Activated T-helper 2 cell treated with anti-CD3 and anti-CD28 coated beads, Interferon-gamma antibody, Interleukin-2, Interleukin-4, amounts not matched to agents 10 μg/mL and 5 μg/mL and 100 μg/mL, durations not matched to agents 14 hours and 24 hours and 36 hours (primary cell): ENCODE measurements around the gene MNAT1. TPM values are rescaled to one million over a fixed set of nuclear protein-coding genes. Genes with fewer than 3 reads are reported as not detected.
"Not testable (repeated sequence)": the region's sequence is repeated elsewhere in the genome, so short reads cannot be mapped to it uniquely, and the experiment has no call there.

Source experiments
- DNase-seq: peaks from one replicate; pipeline ENCODE4 v3.0.0; 2021; ENCODE audit warnings: low spot score
- H3K27ac Mint-ChIP-seq: one replicate; pipeline ENCODE4 v1.8.0; 2021; ENCODE audit warnings: mixed read lengths
- H3K27me3 Mint-ChIP-seq: one replicate; pipeline ENCODE4 v1.8.0; 2021; ENCODE audit warnings: low read depth, mixed read lengths
- H3K36me3 Mint-ChIP-seq: one replicate; pipeline ENCODE4 v1.8.0; 2021; ENCODE audit warnings: low read depth, mixed read lengths
- H3K4me1 Mint-ChIP-seq: one replicate; pipeline ENCODE4 v1.8.0; 2021; ENCODE audit warnings: low read depth, mixed read lengths
- H3K4me3 Mint-ChIP-seq: one replicate; pipeline ENCODE4 v1.8.0; 2021; ENCODE audit warnings: low read depth, mild to moderate bottlenecking, moderate library complexity, mixed read lengths
- H3K9me3 Mint-ChIP-seq: one replicate; pipeline ENCODE4 v1.8.0; 2021; ENCODE audit warnings: mixed read lengths
- intact Hi-C: fragments of 100-400 bp; cut with micrococcal nuclease; formaldehyde crosslinking; loops from one replicate; pipeline ENCODE4 v1.15.1; 2023
- total RNA-seq: library from RNA; stranded (reverse); gene quantifications from 2 replicates; pipeline ENCODE4 v1.2.3, GENCODE V29; 2022

Gene MNAT1
- total RNA-seq, 1 donor from 2014 or later, result 57.5 TPM

DNA sequence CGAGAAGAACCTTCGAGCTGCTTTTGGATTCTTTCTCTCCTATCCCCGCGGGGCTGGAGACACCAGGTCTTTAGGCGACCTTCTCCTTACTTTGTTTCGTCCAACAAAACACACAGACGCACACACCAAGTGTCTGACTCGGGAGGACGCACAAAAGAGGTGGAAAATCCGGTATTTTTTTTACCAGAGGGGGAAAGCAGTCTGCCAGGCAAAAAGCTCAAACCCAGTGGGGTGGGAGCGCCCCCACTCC is 12.5 kb upstream of the MNAT1 start:
- H3K36me3 Mint-ChIP-seq, result no peaks in the 10 kb centered on the region
- peak overlapping the region; percentile 80 for H3K4me3 Mint-ChIP-seq
- peaks cover 14% of the 10 kb centered on the region for H3K4me1 Mint-ChIP-seq
- no peak for DNase-seq
- H3K9me3 Mint-ChIP-seq, result no peaks in the 10 kb centered on the region
- intact Hi-C loops, result loop anchor here (5.0 to 10.0 kb wide), 4 partner anchors 65 to 533 kb away; no protein-coding TSS in a partner anchor
- H3K27me3 Mint-ChIP-seq, result peaks cover 62% of the 10 kb centered on the region
- H3K27ac Mint-ChIP-seq, result no peak overlapping the region

DNA sequence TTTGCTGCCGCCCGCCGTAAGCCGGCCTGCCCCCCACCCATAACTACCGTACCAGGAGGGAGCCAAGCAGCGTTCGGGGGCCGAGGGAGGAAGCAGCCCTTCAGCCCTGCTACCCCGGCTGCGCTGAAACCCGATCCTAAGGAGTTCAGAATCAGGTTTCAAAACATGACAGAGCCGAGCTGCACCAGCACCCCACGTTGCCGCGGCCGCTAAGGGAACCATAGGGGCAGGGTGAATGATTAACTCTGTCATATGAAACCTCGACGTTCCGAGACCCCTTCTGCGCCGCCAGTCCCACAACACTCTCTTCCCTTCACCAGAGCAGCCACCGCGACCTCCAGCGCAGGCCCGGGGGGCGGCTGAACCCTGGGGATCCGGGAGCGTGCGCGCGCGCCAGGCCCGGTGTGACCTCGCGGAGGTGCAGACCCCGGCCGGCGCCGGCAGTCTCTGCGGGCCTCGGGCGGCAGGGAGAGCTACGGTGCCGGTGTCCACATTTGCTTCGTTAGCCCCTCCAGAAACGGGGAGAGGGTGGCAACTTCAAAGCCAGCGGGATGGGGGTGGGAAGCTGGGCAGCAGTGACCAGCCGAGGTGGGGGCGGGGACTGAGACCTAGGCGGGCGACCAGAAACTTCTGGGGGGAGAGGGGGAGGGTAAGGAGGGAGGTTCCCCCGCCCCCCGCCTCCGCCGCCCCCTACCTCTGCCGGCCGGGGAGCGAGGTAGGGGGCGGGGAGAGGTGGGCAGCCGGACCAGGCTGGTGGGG is 12.0 kb upstream of the MNAT1 start:
- intact Hi-C loops, result loop anchor here (1.0 to 10.0 kb wide), 6 partner anchors 31 to 532 kb away; partner anchors contain the start of genes SLC38A6 and TRMT5
- Mint-ChIP-seq H3K27me3 (peaks cover 67% of the 10 kb centered on the region), H3K36me3 (no peaks in the 10 kb centered on the region), H3K4me3 (peak overlapping the region; percentile 83), H3K27ac (no peak overlapping the region), H3K4me1 (peaks cover 15% of the 10 kb centered on the region), H3K9me3 (no peaks in the 10 kb centered on the region)
- no peak for DNase-seq

DNA sequence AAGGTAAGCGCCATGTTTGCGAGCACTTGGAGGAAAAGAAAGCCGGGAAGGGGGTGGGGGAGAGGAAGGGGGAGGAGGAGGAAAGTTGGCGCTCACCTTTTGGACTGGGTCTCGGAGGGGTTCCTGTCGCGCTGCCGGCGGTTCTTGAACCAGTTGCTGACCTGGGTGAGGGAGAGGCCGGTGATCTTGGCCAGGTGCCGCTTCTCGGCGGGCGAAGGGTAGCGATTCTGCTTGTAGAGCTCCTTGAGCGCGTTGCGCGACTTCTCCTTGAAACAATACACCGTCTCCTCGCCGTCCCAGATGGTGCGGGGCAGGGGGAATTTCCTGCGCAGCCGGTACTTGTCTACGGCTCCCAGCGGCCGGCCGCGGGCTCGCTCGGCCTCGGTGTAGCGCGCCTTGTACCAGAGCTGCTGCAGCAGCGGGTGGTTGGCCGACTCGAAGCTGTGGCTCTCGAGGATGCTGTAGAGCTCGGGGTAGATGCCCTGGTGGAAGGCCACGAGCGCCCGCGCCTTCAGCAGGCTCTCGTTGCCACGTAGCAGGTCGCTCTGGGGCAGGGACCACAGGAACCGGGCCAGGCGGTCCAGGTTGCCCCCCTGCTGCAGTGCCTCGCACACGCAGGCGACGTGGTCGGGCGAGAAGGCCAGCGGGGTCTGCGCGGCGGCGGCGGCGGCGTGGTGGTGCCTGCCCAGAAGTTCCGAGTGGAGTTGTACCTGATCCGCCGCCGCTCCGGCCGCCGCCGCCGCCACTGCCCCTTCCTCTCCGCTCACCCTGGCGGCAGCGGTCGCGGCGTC is 11.2 kb upstream of the MNAT1 start:
- Mint-ChIP-seq H3K4me3 (peak overlapping the region; percentile 83), H3K27ac (no peak overlapping the region), H3K36me3 (no peaks in the 10 kb centered on the region), H3K4me1 (peaks cover 15% of the 10 kb centered on the region), H3K27me3 (peaks cover 71% of the 10 kb centered on the region), H3K9me3 (no peaks in the 10 kb centered on the region)
- DNase-seq, result peak; percentile 11
- intact Hi-C loops, result loop anchor here (1.0 to 10.0 kb wide), 6 partner anchors 30 to 531 kb away; partner anchors contain the start of genes SLC38A6 and TRMT5

DNA sequence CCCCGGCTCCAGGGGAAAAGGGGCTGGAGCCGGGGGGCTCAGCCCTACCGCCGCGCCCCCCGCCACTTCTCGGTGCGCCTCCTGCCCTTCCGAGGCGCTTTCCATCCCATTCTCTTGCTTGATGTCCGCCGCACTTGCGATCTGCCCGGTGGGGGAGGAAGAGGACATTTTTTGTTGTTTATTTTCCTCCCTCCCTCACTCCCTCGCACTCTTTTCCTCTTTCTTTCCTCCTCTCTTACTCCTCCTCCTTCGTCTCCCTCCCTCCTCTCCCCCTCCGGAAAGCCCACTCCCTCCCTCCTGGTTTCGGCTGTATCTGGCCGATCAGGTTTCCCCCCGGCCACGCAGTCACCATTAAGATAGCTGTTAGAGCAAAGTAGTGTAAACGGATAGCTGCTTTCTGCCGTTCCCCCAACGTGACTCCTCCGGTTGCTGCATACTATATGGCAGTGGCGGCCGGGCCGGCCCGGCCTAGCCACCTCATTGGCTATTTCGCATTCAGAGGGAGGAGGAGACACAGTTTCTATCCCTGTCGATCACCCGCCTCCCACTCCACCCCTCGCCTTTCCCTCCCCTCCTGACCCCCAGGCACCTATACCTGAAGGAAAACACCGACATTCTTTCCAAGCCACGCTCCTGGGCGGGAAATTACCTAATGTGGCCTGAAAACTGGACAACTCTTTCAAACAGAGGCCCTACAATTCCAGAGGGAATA is 10.5 kb upstream of the MNAT1 start, which contains the start of gene SIX4:
Gene SIX4, minus strand, starts transcription at position 445 of the 712 bp plus-strand sequence. Its CDS starts 277 bp downstream, at position 168.
- DNase-seq, result no peak
- H3K9me3 Mint-ChIP-seq, result no peaks in the 10 kb centered on the region
- intact Hi-C loops, result loop anchor here (1.0 to 10.0 kb wide), 7 partner anchors 10 to 531 kb away; partner anchors contain the start of genes MNAT1, SLC38A6 and TRMT5
- no peaks in the 10 kb centered on the region for H3K36me3 Mint-ChIP-seq
- H3K4me3 Mint-ChIP-seq, result peak within 1 kb of the TSS; percentile 83
- H3K27me3 Mint-ChIP-seq, result peaks cover 71% of the 10 kb centered on the region
- peaks cover 15% of the 10 kb centered on the region for H3K4me1 Mint-ChIP-seq
- H3K27ac Mint-ChIP-seq, result peak within 1 kb of the TSS; percentile 20

DNA sequence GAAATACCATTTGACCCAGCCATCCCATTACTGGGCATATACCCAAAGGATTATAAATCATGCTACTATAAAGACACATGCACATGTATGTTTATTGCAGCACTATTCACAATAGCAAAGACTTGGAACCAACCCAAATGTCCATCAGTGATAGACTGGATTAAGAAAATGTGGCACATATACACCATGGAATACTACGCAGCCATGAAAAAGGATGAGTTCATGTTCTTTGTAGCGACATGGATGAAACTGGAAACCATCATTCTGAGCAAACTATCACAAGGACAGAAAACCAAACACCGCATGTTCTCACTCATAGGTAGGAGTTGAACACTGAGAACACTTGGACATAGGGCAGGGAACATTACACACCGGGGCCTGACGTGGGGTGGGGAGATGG is 3.3 kb upstream of the MNAT1 start:
- peaks cover 23% of the 10 kb centered on the region for H3K4me1 Mint-ChIP-seq
- DNase-seq, H3K27ac Mint-ChIP-seq, H3K36me3 Mint-ChIP-seq, H3K4me3 Mint-ChIP-seq, intact Hi-C loops, H3K9me3 Mint-ChIP-seq: not testable (repeated sequence)
- H3K27me3 Mint-ChIP-seq, result peaks cover 63% of the 10 kb centered on the region

DNA sequence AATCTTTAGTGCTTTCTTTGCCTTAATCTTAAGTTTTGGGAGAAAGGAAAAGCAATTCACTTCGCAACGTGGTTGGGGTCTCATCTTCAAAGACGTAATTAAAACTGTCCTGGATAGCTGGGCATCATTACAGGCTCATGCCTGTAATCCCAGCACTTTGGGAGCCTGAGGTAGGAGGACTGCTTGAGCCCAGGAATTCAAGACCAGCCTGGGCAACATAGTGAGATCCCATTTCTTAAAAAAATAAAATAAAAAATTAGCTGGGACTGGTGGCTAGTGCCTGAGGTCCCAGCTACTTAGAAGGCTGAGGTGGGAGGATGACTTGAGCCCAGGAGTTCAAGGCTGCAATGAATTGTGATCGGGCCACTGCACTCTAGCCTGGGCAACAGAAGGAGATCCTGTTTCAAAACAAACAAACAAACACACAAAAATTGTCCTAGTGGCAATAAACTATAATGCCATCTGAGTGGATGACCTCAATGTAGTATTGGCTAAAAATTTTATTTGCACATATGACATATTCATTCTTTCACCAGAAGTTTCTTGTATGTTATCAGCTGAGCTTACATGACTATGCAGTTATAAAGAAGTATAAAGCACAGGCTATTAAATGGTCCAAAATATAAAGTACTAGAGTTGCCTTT is 1.6 kb upstream of the MNAT1 start:
- Mint-ChIP-seq H3K9me3 (peaks cover 5% of the 10 kb centered on the region), H3K36me3 (peaks cover 3% of the 10 kb centered on the region), H3K27ac (no peak overlapping the region), H3K4me1 (peaks cover 18% of the 10 kb centered on the region), H3K27me3 (peaks cover 49% of the 10 kb centered on the region), H3K4me3 (no peak overlapping the region)
- DNase-seq, result no peak
- intact Hi-C loops, result no loop called here

DNA sequence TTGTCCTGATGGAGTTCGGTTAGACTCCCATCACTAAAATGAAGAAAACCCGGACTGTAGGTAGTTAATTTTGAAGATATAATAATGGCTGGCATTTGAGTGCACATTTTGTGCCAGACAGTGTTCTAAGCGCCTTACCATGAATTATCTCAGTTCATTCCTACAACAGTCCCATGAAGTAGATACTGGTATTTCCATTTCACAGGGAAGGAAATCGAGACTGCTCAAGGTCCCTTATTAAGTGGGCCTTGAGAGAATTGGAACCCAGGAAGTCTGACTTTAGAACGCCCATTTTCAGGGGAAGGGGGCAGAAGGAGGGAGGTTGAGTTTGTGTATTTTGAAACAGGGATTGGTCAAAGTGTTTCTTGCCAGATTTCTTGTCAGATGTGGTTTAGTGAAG is 855 bp downstream of the MNAT1 start:
- peaks cover 24% of the 10 kb centered on the region for H3K27me3 Mint-ChIP-seq
- peaks cover 26% of the 10 kb centered on the region for H3K4me1 Mint-ChIP-seq
- peak overlapping the region; percentile 99 for H3K4me3 Mint-ChIP-seq
- intact Hi-C loops, result loop anchor here (1.0 kb wide), 1 partner anchor 45 kb away; no protein-coding TSS in a partner anchor
- no peak for DNase-seq
- peaks cover 5% of the 10 kb centered on the region for H3K9me3 Mint-ChIP-seq
- peaks cover 6% of the 10 kb centered on the region for H3K36me3 Mint-ChIP-seq
- H3K27ac Mint-ChIP-seq, result no peak overlapping the region

DNA sequence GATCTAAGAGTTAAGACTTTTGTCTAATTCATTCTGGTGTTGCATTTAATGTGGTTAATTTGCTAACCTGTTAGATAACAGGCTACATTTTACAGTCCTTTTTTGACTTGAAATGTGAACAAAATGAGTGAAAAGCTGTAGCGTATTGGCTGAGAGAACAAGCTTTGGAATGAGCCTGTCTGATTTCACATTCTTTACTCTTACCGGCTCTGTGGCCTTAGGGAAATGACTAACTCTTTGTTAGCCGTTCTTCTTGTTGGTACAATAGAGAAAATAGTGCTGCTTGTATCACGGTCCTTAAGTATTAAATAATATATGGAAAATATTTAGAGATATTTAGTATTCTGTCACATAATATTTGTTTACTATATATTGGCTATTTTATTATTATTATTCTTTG is 1.9 kb downstream of the MNAT1 start:
- intact Hi-C loops, result no loop called here
- Mint-ChIP-seq H3K27ac (no peak overlapping the region), H3K36me3 (peaks cover 6% of the 10 kb centered on the region), H3K4me1 (peaks cover 26% of the 10 kb centered on the region), H3K27me3 (peaks cover 14% of the 10 kb centered on the region), H3K4me3 (no peak overlapping the region), H3K9me3 (no peaks in the 10 kb centered on the region)
- DNase-seq, result no peak

DNA sequence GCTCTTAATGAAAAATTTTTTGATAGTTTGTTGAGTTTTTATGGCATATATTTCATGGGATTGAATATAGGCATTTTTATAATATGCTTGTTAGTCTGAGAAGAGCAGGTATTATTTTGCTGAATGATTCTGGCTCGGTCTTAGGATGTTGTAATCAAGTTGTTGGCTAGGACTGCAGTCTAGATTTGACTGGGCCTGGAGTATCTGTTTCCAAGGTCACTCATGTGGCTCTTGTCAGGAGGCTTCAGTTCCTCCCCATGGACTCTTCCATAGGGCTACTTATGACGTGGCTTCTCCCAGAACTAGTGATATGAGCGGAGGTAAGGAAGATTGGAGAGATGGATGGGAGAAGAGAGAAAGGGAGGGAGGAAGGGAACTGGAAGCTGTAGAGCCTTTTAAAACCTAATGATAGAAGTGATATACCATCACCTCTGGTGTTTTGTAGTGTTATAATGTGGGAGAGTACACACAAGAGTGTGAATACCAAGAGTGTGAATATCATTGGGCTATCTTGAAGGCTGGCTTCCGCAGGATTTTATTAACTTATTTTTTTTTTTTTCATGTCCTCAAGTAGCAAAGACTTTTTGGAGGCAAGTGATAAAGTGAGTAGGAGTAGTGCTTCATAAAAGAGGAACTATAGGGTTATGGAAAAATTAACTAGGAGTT is 4.4 kb downstream of the MNAT1 start:
- no peak overlapping the region for H3K27ac Mint-ChIP-seq
- H3K9me3 Mint-ChIP-seq, result peaks cover 9% of the 10 kb centered on the region
- H3K36me3 Mint-ChIP-seq, result peaks cover 14% of the 10 kb centered on the region
- DNase-seq, result no peak
- H3K4me3 Mint-ChIP-seq, result no peak overlapping the region
- intact Hi-C loops, result no loop called here
- H3K4me1 Mint-ChIP-seq, result peaks cover 32% of the 10 kb centered on the region
- peaks cover 3% of the 10 kb centered on the region for H3K27me3 Mint-ChIP-seq

DNA sequence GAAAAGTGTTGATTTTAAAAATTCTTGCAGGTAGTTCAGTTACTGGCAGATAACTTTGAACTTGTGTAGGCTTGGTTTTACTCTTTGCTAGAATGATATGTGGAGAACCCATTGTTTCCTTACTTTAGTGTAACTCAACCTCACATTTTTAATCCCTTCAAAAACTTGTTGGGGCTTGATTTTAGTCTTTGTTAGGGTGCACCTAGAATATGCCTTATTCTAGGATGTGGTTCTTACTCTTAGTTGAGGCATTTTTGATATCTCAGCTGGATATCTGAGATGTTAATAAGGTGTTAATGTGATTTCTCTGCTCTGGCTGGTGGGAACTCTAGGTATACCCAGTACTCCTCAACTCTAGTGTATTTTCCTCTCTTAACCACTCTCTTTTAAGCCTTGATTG is 10.0 kb downstream of the MNAT1 start:
- H3K4me1 Mint-ChIP-seq, result peaks cover 8% of the 10 kb centered on the region
- H3K9me3 Mint-ChIP-seq, result peaks cover 18% of the 10 kb centered on the region
- no peak overlapping the region for H3K27ac Mint-ChIP-seq
- peaks cover 17% of the 10 kb centered on the region for H3K36me3 Mint-ChIP-seq
- intact Hi-C loops, result no loop called here
- DNase-seq, result no peak
- H3K27me3 Mint-ChIP-seq, result no peaks in the 10 kb centered on the region
- no peak overlapping the region for H3K4me3 Mint-ChIP-seq

DNA sequence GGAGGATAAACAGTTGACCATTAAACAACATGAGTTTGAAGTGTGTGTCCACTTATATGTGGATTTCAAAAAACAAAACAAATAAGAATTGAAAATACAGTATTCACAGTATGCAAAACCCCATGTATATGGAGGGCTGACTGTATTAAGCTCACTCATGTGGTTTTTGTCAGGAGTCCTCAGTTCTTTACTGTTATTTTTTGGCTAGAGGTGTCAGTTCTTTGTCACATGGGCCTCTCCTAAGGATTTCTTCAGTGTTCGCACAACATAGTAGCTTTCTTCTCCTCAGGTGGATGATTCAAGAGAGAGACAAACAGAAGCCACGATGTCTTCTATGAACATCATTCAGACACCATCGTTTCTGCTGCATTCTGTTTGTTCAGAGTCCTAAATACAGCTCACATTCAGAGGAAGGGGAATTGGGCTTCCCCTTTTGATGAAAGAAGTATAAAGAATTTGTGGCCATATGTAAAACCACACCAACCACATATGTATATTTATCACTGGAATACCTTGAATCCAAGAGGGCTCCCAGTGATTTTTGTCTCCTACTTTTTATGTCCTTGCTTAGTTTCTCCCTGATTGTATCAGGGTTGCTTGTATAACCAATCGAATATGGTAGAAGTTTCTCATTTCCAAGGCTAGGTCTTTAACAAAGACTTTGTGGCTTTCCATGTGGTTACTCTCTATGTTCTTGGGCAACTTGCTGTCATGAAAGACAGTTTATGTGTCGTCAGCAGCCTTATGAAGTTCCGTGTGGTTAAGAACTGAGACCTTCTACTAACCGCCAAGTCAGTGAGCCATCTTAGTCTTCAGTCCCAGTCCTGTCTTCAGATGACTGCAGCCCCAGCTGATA is 18.9 kb downstream of the MNAT1 start:
- Mint-ChIP-seq H3K4me1 (peaks cover 57% of the 10 kb centered on the region), H3K36me3 (no peaks in the 10 kb centered on the region), H3K4me3 (peak overlapping the region; percentile 37), H3K9me3 (no peaks in the 10 kb centered on the region), H3K27me3 (no peaks in the 10 kb centered on the region), H3K27ac (peak overlapping the region; percentile 87)
- peak; percentile 67 for DNase-seq
- intact Hi-C loops, result loop anchor here (1.0 to 10.0 kb wide), 9 partner anchors 19 to 506 kb away; partner anchors contain the start of genes MNAT1, PPM1A, SLC38A6 and TRMT5
